K562 (cell line): ENCODE data around the gene UCKL1. TPM values are rescaled to one million over a fixed set of nuclear protein-coding genes. Genes with fewer than 3 reads are reported as not detected.

Experiments used
- CHCHD3 ChIP-seq: fragments of 250-450 bp; sonication (Bioruptor Pico); IDR thresholded peaks from 2 replicates; pipeline ENCODE4 v2.1.2; 2022; ENCODE audit warnings: mild to moderate bottlenecking
- CHD2 ChIP-seq: IDR thresholded peaks from 2 replicates; pipeline ENCODE4 v1.6.1; 2011; ENCODE audit warnings: low read depth, low read length
- ESRRA ChIP-seq: fragments of 450-650 bp; IDR thresholded peaks from 2 replicates; pipeline ENCODE4 v1.6.1; 2014; ENCODE audit warnings: low read depth, mild to moderate bottlenecking, moderate library complexity, borderline replicate concordance
- GABPA ChIP-seq: fragments of 200-800 bp; sonication (Bioruptor generic); conservative IDR thresholded peaks from 2 replicates; pipeline ENCODE4 v1.6.1; 2016; ENCODE audit warnings: low read depth, missing genetic modification characterization, missing compliant biosample characterization
- IFI16 ChIP-seq: fragments of 250-450 bp; sonication (Bioruptor Pico); IDR thresholded peaks from 2 replicates; pipeline ENCODE4 v2.1.2; 2022; ENCODE audit warnings: mild to moderate bottlenecking, inconsistent platforms
- NCOA1 ChIP-seq: fragments of 450-650 bp; IDR thresholded peaks from 2 replicates; pipeline ENCODE4 v1.6.1; 2016; ENCODE audit warnings: low read depth
- NFXL1 ChIP-seq: fragments of 450-650 bp; formaldehyde crosslinking; IDR thresholded peaks from 2 replicates; pipeline ENCODE4 v1.4.0; 2021; ENCODE audit warnings: mild to moderate bottlenecking
- NKRF ChIP-seq: fragments of 450-650 bp; IDR thresholded peaks from 2 replicates; pipeline ENCODE4 v1.6.1; 2016; ENCODE audit warnings: borderline replicate concordance
- NUFIP1 ChIP-seq: fragments of 450-650 bp; IDR thresholded peaks from 2 replicates; pipeline ENCODE4 v1.6.1; 2018; ENCODE audit not compliant: partially characterized antibody
- POLR2H ChIP-seq: IDR thresholded peaks from 2 replicates; pipeline ENCODE4 v1.6.1; 2016; ENCODE audit warnings: missing genetic modification characterization, low read depth, mild to moderate bottlenecking, control low read depth, missing compliant biosample characterization, moderate library complexity
- POU5F1 ChIP-seq: fragments of 150-350 bp; IDR thresholded peaks from 2 replicates; pipeline ENCODE4 v1.6.1; 2014; ENCODE audit warnings: borderline replicate concordance, low read length, low read depth, mild to moderate bottlenecking; ENCODE audit not compliant: partially characterized antibody
- TBL1XR1 ChIP-seq, 2 experiments: IDR thresholded peaks; 2 replicates each; pipeline ENCODE4 v1.6.1; 2012; ENCODE audit warnings: improper control_type of control experiment in 2 of 2, low read length in 2 of 2, mild to moderate bottlenecking in 1 of 2
- TFE3 ChIP-seq: fragments of 450-650 bp; formaldehyde crosslinking; IDR thresholded peaks from 2 replicates; pipeline ENCODE4 v1.4.0; 2020; ENCODE audit warnings: mild to moderate bottlenecking, mixed read lengths
- XRCC5 ChIP-seq: fragments of 200-400 bp; formaldehyde crosslinking; IDR thresholded peaks from 2 replicates; pipeline ENCODE4 v1.6.1; 2017; ENCODE audit warnings: low read depth, mild to moderate bottlenecking, low read length
- ZBTB12 ChIP-seq: fragments of 250-450 bp; sonication (Bioruptor Pico); IDR thresholded peaks from 2 replicates; pipeline ENCODE4 v1.4.0; 2020
- ZKSCAN8 ChIP-seq: fragments of 200-800 bp; sonication (Bioruptor generic); IDR thresholded peaks from 2 replicates; pipeline ENCODE4 v1.6.1; 2016; ENCODE audit warnings: missing genetic modification characterization, missing compliant biosample characterization
- ZNF143 ChIP-seq: sonication (generic); formaldehyde crosslinking; IDR thresholded peaks from 2 replicates; pipeline ENCODE4 v1.9.0; 2022; ENCODE audit warnings: mild to moderate bottlenecking, missing genetic modification reagents
- ZNF263 ChIP-seq: sonication (generic); formaldehyde crosslinking; IDR thresholded peaks from 2 replicates; pipeline ENCODE4 v1.8.0; 2022; ENCODE audit warnings: mild to moderate bottlenecking, missing genetic modification reagents, borderline replicate concordance
- ZNF609 ChIP-seq: sonication (generic); formaldehyde crosslinking; IDR thresholded peaks from 2 replicates; pipeline ENCODE4 v1.8.1; 2023; ENCODE audit warnings: missing genetic modification reagents, mild to moderate bottlenecking, borderline replicate concordance
- ZNF695 ChIP-seq: fragments of 450-650 bp; formaldehyde crosslinking; IDR thresholded peaks from 2 replicates; pipeline ENCODE4 v1.4.0; 2020; ENCODE audit warnings: mild to moderate bottlenecking, moderate library complexity
- polyA plus RNA-seq, 8 experiments: library from polyadenylated mRNA; depleted of rRNA in 4 of 8; stranded (reverse) in 5 of 8; unstranded in 3 of 8; fragments of >200 nt; fragmentation: Nextera tagmentation in 2 of 8; fragmentation: Illumina TruSeq in 1 of 8; extraction: Ambion mirVana in 2 of 8; extraction: Trizol in 1 of 8; gene quantifications; 2 replicates each; pipeline versions ENCODE4 v1.2.1 to v1.2.3, GENCODE V29; 2011 to 2014; ENCODE audit warnings: inconsistent platforms in 1 of 8, missing spikeins in 1 of 8
- total RNA-seq, 7 experiments: library from RNA; depleted of rRNA in 6 of 7; stranded (reverse); fragments of >200 nt in 6 of 7; fragmentation: Illumina TruSeq in 2 of 7; extraction: Trizol in 2 of 7; gene quantifications; 2 replicates each; pipeline versions ENCODE4 v1.2.1 to v1.2.3, GENCODE V29; 2011 to 2021; ENCODE audit warnings: low replicate concordance in 1 of 7

Gene UCKL1
- total and polyA plus RNA-seq, 9 of the 15 experiments (the other 6 are each of a cell fraction or from before 2014, with no cell fraction given) = 3.1 to 52.8 (median 24.2) TPM

- TF ChIP-seq ZBTB12 (no peak), GABPA (peak; percentile 39; the same call in 1 of the 2 replicates), POU5F1 (no peak), NUFIP1 (no peak), ESRRA (no peak), TBL1XR1 (IDR thresholded peaks at IDR 0.05; ENCODE audit: low read length in 2 of 2) (no peak), ZKSCAN8 (CRISPR knock-in tag) (no peak), ZNF263 (no peak), ZNF143 (CRISPR knock-in tag) (peak; percentile 74; the same call in 1 of the 2 replicates), NKRF (peak; percentile 89), ZNF609 (no peak), POLR2H (tag) (no peak), CHD2 (no peak), TFE3 (CRISPR knock-in tag) (no peak), CHCHD3 (CRISPR knock-in tag) (no peak), XRCC5 (no peak), IFI16 (CRISPR knock-in tag) (no peak), NCOA1 (no peak), NFXL1 (no peak), ZNF695 (CRISPR knock-in tag) (no peak)
Observed at GRCh38 chr20:63956664-63957003, 418 bp upstream of the UCKL1 start (continued).
